ENCODE data around the gene SNRNP48.

SNRNP48 gene

GRCh38 chr6:7589949-7590917, at the start of gene SNRNP48 (continued):
- TF ChIP-seq REPIN1 (tag by site-specific recombination; IDR thresholded peaks at IDR 0.05; ENCODE audit: low read depth) (no peak), ZBTB48 (tag by site-specific recombination; IDR thresholded peaks at IDR 0.05) (peak; percentile 44; the same call in 1 of the 2 replicates), KLF1 (tag by site-specific recombination; IDR thresholded peaks at IDR 0.05) (peak; percentile 65), ZBTB6 (tag by site-specific recombination; IDR thresholded peaks at IDR 0.05) (no peak), ZNF37A (tag by site-specific recombination; IDR thresholded peaks at IDR 0.05) (no peak), YY1 (tag by site-specific recombination; IDR thresholded peaks at IDR 0.05) (peak; percentile 72; the same call in 1 of the 2 replicates), ZNF133 (tag by site-specific recombination; IDR thresholded peaks at IDR 0.05) (no peak), ZNF341 (tag by site-specific recombination; IDR thresholded peaks at IDR 0.05; ENCODE audit: low read depth) (peak; percentile 21; the same call in 1 of the 2 replicates), ZSCAN16 (tag by site-specific recombination; IDR thresholded peaks at IDR 0.05) (no peak), ZBTB49 (tag by site-specific recombination; IDR thresholded peaks at IDR 0.05; ENCODE audit: low read depth) (no peak), ZNF660 (tag by site-specific recombination; IDR thresholded peaks at IDR 0.05) (peak; percentile 45; the same call in 1 of the 2 replicates), IKZF3 (tag by site-specific recombination; IDR thresholded peaks at IDR 0.05) (no peak), ZNF521 (tag by site-specific recombination; IDR thresholded peaks at IDR 0.05) (no peak), ZNF202 (tag by site-specific recombination; IDR thresholded peaks at IDR 0.05; ENCODE audit: borderline replicate concordance) (no peak), ZNF561 (tag by site-specific recombination; IDR thresholded peaks at IDR 0.05; ENCODE audit: borderline replicate concordance) (no peak), PRDM1 (tag by site-specific recombination; IDR thresholded peaks at IDR 0.05) (no peak), SETDB1 (IDR thresholded peaks at IDR 0.05; ENCODE audit: insufficient read length, low read length) (no peak), ZBTB17 (tag by site-specific recombination; IDR thresholded peaks at IDR 0.05) (peak; percentile 71), ZNF112 (tag by site-specific recombination; IDR thresholded peaks at IDR 0.05) (no peak), KLF9 (tag by site-specific recombination; IDR thresholded peaks at IDR 0.05; ENCODE audit: low read depth) (peak; percentile 31; the same call in 1 of the 2 replicates), ZNF138 (tag by site-specific recombination; IDR thresholded peaks at IDR 0.05; ENCODE audit: borderline replicate concordance) (no peak), ZNF132 (tag by site-specific recombination; IDR thresholded peaks at IDR 0.05; ENCODE audit: borderline replicate concordance) (no peak), ZNF221 (tag by site-specific recombination; IDR thresholded peaks at IDR 0.05; ENCODE audit: borderline replicate concordance) (no peak), ZNF670 (tag by site-specific recombination; IDR thresholded peaks at IDR 0.05; ENCODE audit: low read depth) (no peak), ZNF394 (tag by site-specific recombination; IDR thresholded peaks at IDR 0.05; ENCODE audit: borderline replicate concordance) (peak; percentile 92)
- TF ChIP-seq, protein P1, sequence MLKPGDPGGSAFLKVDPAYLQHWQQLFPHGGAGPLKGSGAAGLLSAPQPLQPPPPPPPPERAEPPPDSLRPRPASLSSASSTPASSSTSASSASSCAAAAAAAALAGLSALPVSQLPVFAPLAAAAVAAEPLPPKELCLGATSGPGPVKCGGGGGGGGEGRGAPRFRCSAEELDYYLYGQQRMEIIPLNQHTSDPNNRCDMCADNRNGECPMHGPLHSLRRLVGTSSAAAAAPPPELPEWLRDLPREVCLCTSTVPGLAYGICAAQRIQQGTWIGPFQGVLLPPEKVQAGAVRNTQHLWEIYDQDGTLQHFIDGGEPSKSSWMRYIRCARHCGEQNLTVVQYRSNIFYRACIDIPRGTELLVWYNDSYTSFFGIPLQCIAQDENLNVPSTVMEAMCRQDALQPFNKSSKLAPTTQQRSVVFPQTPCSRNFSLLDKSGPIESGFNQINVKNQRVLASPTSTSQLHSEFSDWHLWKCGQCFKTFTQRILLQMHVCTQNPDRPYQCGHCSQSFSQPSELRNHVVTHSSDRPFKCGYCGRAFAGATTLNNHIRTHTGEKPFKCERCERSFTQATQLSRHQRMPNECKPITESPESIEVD (tag by site-specific recombination; IDR thresholded peaks at IDR 0.05) = no peak
- TF ChIP-seq, protein P2, sequence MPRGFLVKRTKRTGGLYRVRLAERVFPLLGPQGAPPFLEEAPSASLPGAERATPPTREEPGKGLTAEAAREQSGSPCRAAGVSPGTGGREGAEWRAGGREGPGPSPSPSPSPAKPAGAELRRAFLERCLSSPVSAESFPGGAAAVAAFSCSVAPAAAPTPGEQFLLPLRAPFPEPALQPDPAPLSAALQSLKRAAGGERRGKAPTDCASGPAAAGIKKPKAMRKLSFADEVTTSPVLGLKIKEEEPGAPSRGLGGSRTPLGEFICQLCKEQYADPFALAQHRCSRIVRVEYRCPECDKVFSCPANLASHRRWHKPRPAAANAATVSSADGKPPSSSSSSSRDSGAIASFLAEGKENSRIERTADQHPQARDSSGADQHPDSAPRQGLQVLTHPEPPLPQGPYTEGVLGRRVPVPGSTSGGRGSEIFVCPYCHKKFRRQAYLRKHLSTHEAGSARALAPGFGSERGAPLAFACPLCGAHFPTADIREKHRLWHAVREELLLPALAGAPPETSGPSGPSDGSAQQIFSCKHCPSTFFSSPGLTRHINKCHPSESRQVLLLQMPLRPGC (tag by site-specific recombination; IDR thresholded peaks at IDR 0.05) = no peak
- TF ChIP-seq, protein P3, sequence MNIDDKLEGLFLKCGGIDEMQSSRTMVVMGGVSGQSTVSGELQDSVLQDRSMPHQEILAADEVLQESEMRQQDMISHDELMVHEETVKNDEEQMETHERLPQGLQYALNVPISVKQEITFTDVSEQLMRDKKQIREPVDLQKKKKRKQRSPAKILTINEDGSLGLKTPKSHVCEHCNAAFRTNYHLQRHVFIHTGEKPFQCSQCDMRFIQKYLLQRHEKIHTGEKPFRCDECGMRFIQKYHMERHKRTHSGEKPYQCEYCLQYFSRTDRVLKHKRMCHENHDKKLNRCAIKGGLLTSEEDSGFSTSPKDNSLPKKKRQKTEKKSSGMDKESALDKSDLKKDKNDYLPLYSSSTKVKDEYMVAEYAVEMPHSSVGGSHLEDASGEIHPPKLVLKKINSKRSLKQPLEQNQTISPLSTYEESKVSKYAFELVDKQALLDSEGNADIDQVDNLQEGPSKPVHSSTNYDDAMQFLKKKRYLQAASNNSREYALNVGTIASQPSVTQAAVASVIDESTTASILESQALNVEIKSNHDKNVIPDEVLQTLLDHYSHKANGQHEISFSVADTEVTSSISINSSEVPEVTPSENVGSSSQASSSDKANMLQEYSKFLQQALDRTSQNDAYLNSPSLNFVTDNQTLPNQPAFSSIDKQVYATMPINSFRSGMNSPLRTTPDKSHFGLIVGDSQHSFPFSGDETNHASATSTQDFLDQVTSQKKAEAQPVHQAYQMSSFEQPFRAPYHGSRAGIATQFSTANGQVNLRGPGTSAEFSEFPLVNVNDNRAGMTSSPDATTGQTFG (tag by site-specific recombination; IDR thresholded peaks at IDR 0.05; ENCODE audit: borderline replicate concordance) = no peak
